ENCODE measurements around the gene CETN1.

The CETN1 gene

DNA sequence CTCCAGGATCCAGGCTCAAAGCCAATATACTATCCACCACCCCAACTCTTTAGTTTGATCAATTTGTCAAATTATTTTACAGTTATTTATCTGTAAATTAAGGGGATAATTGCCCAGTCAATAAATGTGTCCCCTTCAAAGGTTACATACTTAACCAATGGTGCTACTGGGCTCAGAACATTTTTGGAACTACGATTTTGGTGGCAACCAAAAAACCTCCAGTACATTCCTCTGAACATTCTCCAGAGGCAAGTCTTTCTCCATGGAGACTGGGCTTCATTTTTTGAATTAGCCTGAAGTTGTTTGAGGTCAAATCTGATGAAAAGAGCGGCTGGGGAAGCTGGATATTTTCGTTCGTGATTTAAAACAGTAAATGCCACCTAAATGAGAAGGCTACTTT is 14.9 kb downstream of the CETN1 start:
- TF ChIP-seq TCF12 (IDR thresholded peaks at IDR 0.05; ENCODE audit: low read depth) (no peak), NFIC (IDR thresholded peaks at IDR 0.05) (no peak)

DNA sequence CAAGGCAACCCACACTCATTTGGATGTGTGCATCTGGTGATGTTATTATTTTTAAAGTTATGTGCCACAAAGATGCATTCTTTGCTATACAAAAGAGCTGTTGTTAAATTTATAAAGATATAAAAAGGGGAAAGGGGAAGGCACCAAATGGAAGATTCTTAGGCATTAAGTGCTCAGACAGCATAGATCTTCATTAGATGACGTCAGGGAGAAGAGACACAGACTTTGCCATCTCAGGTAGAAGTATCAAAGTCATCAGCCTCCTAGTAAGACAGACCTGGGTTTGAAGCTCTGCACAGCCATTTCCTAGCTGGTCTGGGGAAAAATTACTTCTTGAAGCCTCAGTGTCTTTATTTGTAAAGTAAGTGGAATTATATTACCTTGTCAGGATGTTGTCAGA is 15.4 kb downstream of the CETN1 start:
- TF ChIP-seq TAF1 (IDR thresholded peaks at IDR 0.05; ENCODE audit: low read depth) (no peak), TCF12 (IDR thresholded peaks at IDR 0.05; ENCODE audit: low read depth) (no peak), CEBPB (IDR thresholded peaks at IDR 0.05) (no peak), RAD21 (IDR thresholded peaks at IDR 0.05; ENCODE audit: low read depth) (no peak), NFIC (IDR thresholded peaks at IDR 0.05) (no peak), EP300 (IDR thresholded peaks at IDR 0.05; ENCODE audit: borderline replicate concordance) (no peak), CREB1 (IDR thresholded peaks at IDR 0.05; ENCODE audit: low read depth) (no peak), ZBTB7A (IDR thresholded peaks at IDR 0.05; ENCODE audit: low read depth) (no peak), TEAD4 (IDR thresholded peaks at IDR 0.05) (no peak), FOXM1 (IDR thresholded peaks at IDR 0.05; ENCODE audit: borderline replicate concordance, low read depth) (no peak), EGR1 (IDR thresholded peaks at IDR 0.05) (no peak), YY1 (IDR thresholded peaks at IDR 0.05; ENCODE audit: low read depth) (no peak)
- TF ChIP-seq, protein P1, sequence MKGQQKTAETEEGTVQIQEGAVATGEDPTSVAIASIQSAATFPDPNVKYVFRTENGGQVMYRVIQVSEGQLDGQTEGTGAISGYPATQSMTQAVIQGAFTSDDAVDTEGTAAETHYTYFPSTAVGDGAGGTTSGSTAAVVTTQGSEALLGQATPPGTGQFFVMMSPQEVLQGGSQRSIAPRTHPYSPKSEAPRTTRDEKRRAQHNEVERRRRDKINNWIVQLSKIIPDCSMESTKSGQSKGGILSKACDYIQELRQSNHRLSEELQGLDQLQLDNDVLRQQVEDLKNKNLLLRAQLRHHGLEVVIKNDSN (IDR thresholded peaks at IDR 0.05), result no peak
- TF ChIP-seq, protein P2, sequence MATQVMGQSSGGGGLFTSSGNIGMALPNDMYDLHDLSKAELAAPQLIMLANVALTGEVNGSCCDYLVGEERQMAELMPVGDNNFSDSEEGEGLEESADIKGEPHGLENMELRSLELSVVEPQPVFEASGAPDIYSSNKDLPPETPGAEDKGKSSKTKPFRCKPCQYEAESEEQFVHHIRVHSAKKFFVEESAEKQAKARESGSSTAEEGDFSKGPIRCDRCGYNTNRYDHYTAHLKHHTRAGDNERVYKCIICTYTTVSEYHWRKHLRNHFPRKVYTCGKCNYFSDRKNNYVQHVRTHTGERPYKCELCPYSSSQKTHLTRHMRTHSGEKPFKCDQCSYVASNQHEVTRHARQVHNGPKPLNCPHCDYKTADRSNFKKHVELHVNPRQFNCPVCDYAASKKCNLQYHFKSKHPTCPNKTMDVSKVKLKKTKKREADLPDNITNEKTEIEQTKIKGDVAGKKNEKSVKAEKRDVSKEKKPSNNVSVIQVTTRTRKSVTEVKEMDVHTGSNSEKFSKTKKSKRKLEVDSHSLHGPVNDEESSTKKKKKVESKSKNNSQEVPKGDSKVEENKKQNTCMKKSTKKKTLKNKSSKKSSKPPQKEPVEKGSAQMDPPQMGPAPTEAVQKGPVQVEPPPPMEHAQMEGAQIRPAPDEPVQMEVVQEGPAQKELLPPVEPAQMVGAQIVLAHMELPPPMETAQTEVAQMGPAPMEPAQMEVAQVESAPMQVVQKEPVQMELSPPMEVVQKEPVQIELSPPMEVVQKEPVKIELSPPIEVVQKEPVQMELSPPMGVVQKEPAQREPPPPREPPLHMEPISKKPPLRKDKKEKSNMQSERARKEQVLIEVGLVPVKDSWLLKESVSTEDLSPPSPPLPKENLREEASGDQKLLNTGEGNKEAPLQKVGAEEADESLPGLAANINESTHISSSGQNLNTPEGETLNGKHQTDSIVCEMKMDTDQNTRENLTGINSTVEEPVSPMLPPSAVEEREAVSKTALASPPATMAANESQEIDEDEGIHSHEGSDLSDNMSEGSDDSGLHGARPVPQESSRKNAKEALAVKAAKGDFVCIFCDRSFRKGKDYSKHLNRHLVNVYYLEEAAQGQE (IDR thresholded peaks at IDR 0.05; ENCODE audit: low read depth), result no peak
- TF ChIP-seq, protein P3, sequence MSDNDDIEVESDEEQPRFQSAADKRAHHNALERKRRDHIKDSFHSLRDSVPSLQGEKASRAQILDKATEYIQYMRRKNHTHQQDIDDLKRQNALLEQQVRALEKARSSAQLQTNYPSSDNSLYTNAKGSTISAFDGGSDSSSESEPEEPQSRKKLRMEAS (IDR thresholded peaks at IDR 0.05), result no peak

DNA sequence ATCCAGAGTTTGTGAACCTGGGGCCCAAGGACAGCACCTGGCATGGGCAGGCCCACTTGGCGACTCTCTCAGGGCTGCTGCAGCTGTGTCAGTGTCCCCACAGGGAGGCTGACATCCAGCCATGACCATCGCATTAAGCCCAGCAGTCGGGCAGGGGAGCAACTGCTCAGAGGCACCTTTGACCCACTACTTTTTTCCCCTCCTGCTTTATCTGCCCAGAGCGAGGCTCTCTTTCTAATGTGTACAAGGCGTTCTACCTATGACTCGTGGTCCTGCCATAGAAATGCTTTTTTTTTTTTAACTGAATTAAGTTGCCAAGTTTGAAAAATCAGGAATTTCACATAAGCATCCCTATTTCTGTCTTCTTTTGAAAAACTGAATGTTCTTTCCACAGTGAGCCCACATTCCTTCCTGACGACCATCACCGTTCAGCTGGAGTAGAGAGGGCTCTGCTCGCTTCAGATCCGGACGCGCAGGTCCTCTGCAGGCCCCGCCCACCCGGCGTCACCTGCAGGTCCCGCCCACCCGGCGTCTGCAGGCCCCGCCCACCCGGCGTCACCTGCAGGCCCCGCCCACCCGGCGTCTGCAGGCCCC is 16.2 kb downstream of the CETN1 start:
- TF ChIP-seq NFIC (IDR thresholded peaks at IDR 0.05) (no peak), YY1 (IDR thresholded peaks at IDR 0.05; ENCODE audit: low read depth) (no peak), RAD21 (IDR thresholded peaks at IDR 0.05; ENCODE audit: low read depth) (no peak), TCF12 (IDR thresholded peaks at IDR 0.05; ENCODE audit: low read depth) (no peak), EGR1 (IDR thresholded peaks at IDR 0.05) (no peak), TAF1 (IDR thresholded peaks at IDR 0.05; ENCODE audit: low read depth) (no peak), TEAD4 (IDR thresholded peaks at IDR 0.05) (no peak), CEBPB (IDR thresholded peaks at IDR 0.05) (no peak), ZBTB7A (IDR thresholded peaks at IDR 0.05; ENCODE audit: low read depth) (no peak), CREB1 (IDR thresholded peaks at IDR 0.05; ENCODE audit: low read depth) (no peak), EP300 (IDR thresholded peaks at IDR 0.05; ENCODE audit: borderline replicate concordance) (no peak), FOXM1 (IDR thresholded peaks at IDR 0.05; ENCODE audit: borderline replicate concordance, low read depth) (no peak)
- TF ChIP-seq, protein P1 (IDR thresholded peaks at IDR 0.05), result no peak
- TF ChIP-seq, protein P3 (IDR thresholded peaks at IDR 0.05), result no peak
- TF ChIP-seq, protein P2 (IDR thresholded peaks at IDR 0.05; ENCODE audit: low read depth), result no peak

DNA sequence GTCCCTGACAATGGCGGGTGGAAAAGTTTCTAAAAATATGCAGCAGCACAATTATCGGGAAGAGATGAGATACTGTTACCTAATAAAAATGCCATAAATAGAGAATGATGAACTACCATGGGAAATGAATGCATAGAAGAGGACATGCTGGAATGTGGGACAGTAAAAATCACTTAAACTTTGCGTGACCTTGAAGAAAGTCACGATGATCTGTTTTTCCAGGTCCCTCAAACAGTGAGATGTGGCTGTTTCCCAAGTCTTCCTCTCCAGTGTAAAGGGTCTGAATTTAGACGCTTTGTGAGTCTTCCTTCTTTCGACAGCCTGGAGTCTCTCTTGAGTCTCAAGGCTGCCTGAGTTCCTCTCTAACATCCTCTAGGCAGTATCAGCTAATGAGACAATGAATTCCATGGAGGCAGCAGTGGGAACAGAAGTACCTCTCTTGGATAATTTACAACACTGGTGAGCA is 18.0 kb downstream of the CETN1 start:
- TF ChIP-seq ZBTB7A (IDR thresholded peaks at IDR 0.05; ENCODE audit: low read depth) (no peak), TAF1 (IDR thresholded peaks at IDR 0.05; ENCODE audit: low read depth) (no peak), RAD21 (IDR thresholded peaks at IDR 0.05; ENCODE audit: low read depth) (no peak), EP300 (IDR thresholded peaks at IDR 0.05; ENCODE audit: borderline replicate concordance) (no peak), NFIC (IDR thresholded peaks at IDR 0.05) (no peak), TCF12 (IDR thresholded peaks at IDR 0.05; ENCODE audit: low read depth) (no peak), CREB1 (IDR thresholded peaks at IDR 0.05; ENCODE audit: low read depth) (no peak), CEBPB (IDR thresholded peaks at IDR 0.05) (no peak), EGR1 (IDR thresholded peaks at IDR 0.05) (no peak), TEAD4 (IDR thresholded peaks at IDR 0.05) (no peak), FOXM1 (IDR thresholded peaks at IDR 0.05; ENCODE audit: borderline replicate concordance, low read depth) (no peak)
- TF ChIP-seq, protein P2 (IDR thresholded peaks at IDR 0.05; ENCODE audit: low read depth), result no peak
- TF ChIP-seq, protein P3 (IDR thresholded peaks at IDR 0.05), result no peak

Measured in Ishikawa (cell line).